H9 (cell line): ENCODE measurements around the gene CMSS1. TPM values are rescaled to one million over a fixed set of nuclear protein-coding genes. Genes with fewer than 3 reads are reported as not detected.

Source experiments
- DNase-seq: peaks from one replicate; pipeline ENCODE4 v3.0.0-alpha.2; 2017
- H2AFZ ChIP-seq: one replicate; pipeline ENCODE4 v1.6.1; 2013; ENCODE audit warnings: mild to moderate bottlenecking, low read length, control low read depth, moderate library complexity
- H2AK5ac ChIP-seq: 2 replicates; pipeline ENCODE4 v1.6.1; 2013; ENCODE audit warnings: low read length, control low read depth, mixed read lengths; ENCODE audit not compliant: insufficient read length
- H2BK120ac ChIP-seq: one replicate; pipeline ENCODE4 v1.6.1; 2013; ENCODE audit warnings: low read depth, mild to moderate bottlenecking, low read length, control low read depth, inconsistent platforms; ENCODE audit not compliant: poor library complexity, severe bottlenecking
- H2BK12ac ChIP-seq: 2 replicates; pipeline ENCODE4 v1.6.1; 2013; ENCODE audit warnings: low read length, control low read depth, mixed read lengths, low read depth; ENCODE audit not compliant: insufficient read length
- H2BK15ac ChIP-seq: 2 replicates; pipeline ENCODE4 v1.6.1; 2013; ENCODE audit warnings: low read depth, low read length, control low read depth
- H2BK20ac ChIP-seq: one replicate; pipeline ENCODE4 v1.6.1; 2013; ENCODE audit warnings: low read depth, mild to moderate bottlenecking, low read length, control low read depth, inconsistent platforms; ENCODE audit not compliant: poor library complexity, severe bottlenecking
- H2BK5ac ChIP-seq: 2 replicates; pipeline ENCODE4 v1.6.1; 2013; ENCODE audit warnings: low read length, control low read depth, mixed read lengths; ENCODE audit not compliant: insufficient read length
- H3K14ac ChIP-seq: 2 replicates; pipeline ENCODE4 v1.6.1; 2013; ENCODE audit warnings: low read length, control low read depth; ENCODE audit not compliant: insufficient read depth
- H3K18ac ChIP-seq: 2 replicates; pipeline ENCODE4 v1.6.1; 2013; ENCODE audit warnings: low read depth, mild to moderate bottlenecking, mixed read lengths, low read length, control low read depth; ENCODE audit not compliant: insufficient read length
- H3K23ac ChIP-seq: 2 replicates; pipeline ENCODE4 v1.6.1; 2013; ENCODE audit warnings: low read length, control low read depth, mixed read lengths, low read depth; ENCODE audit not compliant: insufficient read length
- H3K23me2 ChIP-seq: 2 replicates; pipeline ENCODE4 v1.6.1; 2013; ENCODE audit warnings: low read depth, mild to moderate bottlenecking, mixed read lengths, low read length, control low read depth; ENCODE audit not compliant: insufficient read length, poor library complexity, severe bottlenecking
- H3K27ac ChIP-seq: 2 replicates; pipeline ENCODE4 v1.5.1; 2013; ENCODE audit warnings: low read length, control low read depth, mixed read lengths, low read depth; ENCODE audit not compliant: insufficient read length
- H3K27me3 ChIP-seq: 2 replicates; pipeline ENCODE4 v1.6.1; 2013; ENCODE audit warnings: low read length, control low read depth, inconsistent platforms; ENCODE audit not compliant: insufficient read depth
- H3K4ac ChIP-seq: 2 replicates; pipeline ENCODE4 v1.6.1; 2013; ENCODE audit warnings: low read depth, mild to moderate bottlenecking, control low read depth, inconsistent platforms, low read length, moderate library complexity
- H3K4me1 ChIP-seq: 2 replicates; pipeline ENCODE4 v1.6.1; 2013; ENCODE audit warnings: low read length, control low read depth, inconsistent platforms; ENCODE audit not compliant: insufficient read depth
- H3K4me2 ChIP-seq: 2 replicates; pipeline ENCODE4 v1.6.1; 2013; ENCODE audit warnings: low read length, control low read depth, mixed read lengths; ENCODE audit not compliant: insufficient read length, insufficient read depth
- H3K56ac ChIP-seq: 2 replicates; pipeline ENCODE4 v1.6.1; 2013; ENCODE audit warnings: low read depth, mild to moderate bottlenecking, mixed read lengths, low read length, control low read depth; ENCODE audit not compliant: insufficient read length
- H3K79me1 ChIP-seq: 2 replicates; pipeline ENCODE4 v1.6.1; 2013; ENCODE audit warnings: low read depth, mild to moderate bottlenecking, moderate library complexity, low read length, control low read depth, inconsistent platforms; ENCODE audit not compliant: insufficient read depth, poor library complexity, severe bottlenecking
- H3K79me2 ChIP-seq: 2 replicates; pipeline ENCODE4 v1.6.1; 2013; ENCODE audit warnings: low read length, control low read depth, inconsistent platforms; ENCODE audit not compliant: insufficient read depth
- H3K9ac ChIP-seq: 2 replicates; pipeline ENCODE4 v1.6.1; 2013; ENCODE audit warnings: low read length, control low read depth, mixed read lengths; ENCODE audit not compliant: insufficient read length; ENCODE audit errors: extremely low read depth
- H3K9me3 ChIP-seq: one replicate; pipeline ENCODE4 v1.6.1; 2013; ENCODE audit warnings: low read depth, low read length, inconsistent platforms; ENCODE audit not compliant: control insufficient read depth
- H3T11ph ChIP-seq: one replicate; pipeline ENCODE4 v1.6.1; 2013; ENCODE audit warnings: mild to moderate bottlenecking, low read length, control low read depth, inconsistent platforms
- H4K20me1 ChIP-seq: one replicate; pipeline ENCODE4 v1.6.1; 2013; ENCODE audit not compliant: control insufficient read depth, insufficient read length, insufficient read depth
- H4K5ac ChIP-seq: 2 replicates; pipeline ENCODE4 v1.6.1; 2013; ENCODE audit warnings: low read depth, mild to moderate bottlenecking, mixed read lengths, low read length, control low read depth; ENCODE audit not compliant: insufficient read length
- H4K8ac ChIP-seq: replicated peaks from 2 replicates; pipeline ENCODE4 v1.6.1; 2013; ENCODE audit warnings: low read length, control low read depth, mixed read lengths, low read depth; ENCODE audit not compliant: insufficient read length
- H4K91ac ChIP-seq: 2 replicates; pipeline ENCODE4 v1.6.1; 2013; ENCODE audit warnings: low read depth, mild to moderate bottlenecking, moderate library complexity, mixed read lengths, low read length, control low read depth; ENCODE audit not compliant: insufficient read length
- H3K27ac Mint-ChIP-seq, 3 experiments: 2 replicates in 2 of 3; 3 replicates in 1 of 3; pipeline ENCODE4 v1.8.0; 2020 to 2021; ENCODE audit warnings: mixed read lengths in 3 of 3, mild to moderate bottlenecking in 1 of 3, moderate library complexity in 1 of 3
- H3K27me3 Mint-ChIP-seq: 2 replicates; pipeline ENCODE4 v1.8.0; 2021; ENCODE audit warnings: low read depth, mild to moderate bottlenecking, moderate library complexity, mixed read lengths
- H3K36me3 Mint-ChIP-seq, 3 experiments: 2 replicates in 2 of 3; 3 replicates in 1 of 3; pipeline ENCODE4 v1.8.0; 2020 to 2021; ENCODE audit warnings: low read depth in 3 of 3, mixed read lengths in 3 of 3; ENCODE audit not compliant: insufficient read depth in 1 of 3
- H3K4me1 Mint-ChIP-seq, 2 experiments: 2 replicates each; pipeline ENCODE4 v1.8.0; 2020; ENCODE audit warnings: mixed read lengths in 2 of 2
- H3K4me3 Mint-ChIP-seq, 2 experiments: 2 replicates in 1 of 2; 3 replicates in 1 of 2; pipeline ENCODE4 v1.8.0; 2020 to 2021; ENCODE audit warnings: mild to moderate bottlenecking in 2 of 2, mixed read lengths in 2 of 2, moderate library complexity in 1 of 2
- H3K9me3 Mint-ChIP-seq, 2 experiments: 2 replicates in 1 of 2; 3 replicates in 1 of 2; pipeline ENCODE4 v1.8.0; 2020; ENCODE audit warnings: mild to moderate bottlenecking in 2 of 2, mixed read lengths in 2 of 2, moderate library complexity in 1 of 2
- WGBS: extraction: QIAGEN DNeasy Blood & Tissue Kit; methylation state at CpG from one replicate; pipeline ENCODE4 v1.1.7; 2013; ENCODE audit warnings: missing lambda C conversion rate, low lambda C conversion rate, mixed read lengths; ENCODE audit not compliant: insufficient read length; ENCODE audit errors: extremely low coverage; 5-methylcytosine and 5-hydroxymethylcytosine counted together
- total RNA-seq: library from RNA; stranded (reverse); gene quantifications from 2 replicates; pipeline ENCODE4 v1.2.1, GENCODE V29; 2021
- TF ChIP-seq, protein P1 (sequence below): fragments of 200-600 bp; sonication (generic); conservative IDR thresholded peaks from 3 replicates; pipeline ENCODE4 v1.8.0; 2021; ENCODE audit warnings: antibody characterized with exemption, mild to moderate bottlenecking

The CMSS1 gene
- total RNA-seq, 1 experiment from 2014 or later = 61.8 TPM

- no peak overlapping the region for H2BK12ac ChIP-seq
- no peak overlapping the region for H2AK5ac ChIP-seq
- H3K23me2 ChIP-seq = no peaks in the 10 kb centered on the region
- H3K23ac ChIP-seq = no peak overlapping the region
- H3K27me3 ChIP-seq = no peaks in the 10 kb centered on the region
- no peak overlapping the region for H3T11ph ChIP-seq
- no peak overlapping the region for H3K4ac ChIP-seq
- Mint-ChIP-seq H3K9me3 (no peaks in the 10 kb centered on the region), H3K4me3 (no peak overlapping the region), H3K4me1 (peaks cover 0 to 2% of the 10 kb centered on the region in 2 experiments; a peak in 1 of 4 replicates), H3K27ac (no peak overlapping the region), H3K27me3 (no peaks in the 10 kb centered on the region), H3K36me3 (no peaks in the 10 kb centered on the region)
- H4K91ac ChIP-seq = no peak overlapping the region
- H3K14ac ChIP-seq = no peak overlapping the region
- H3K9me3 ChIP-seq = no peaks in the 10 kb centered on the region
- DNase-seq = no peak
- no peak overlapping the region for H3K56ac ChIP-seq
- H3K4me1 ChIP-seq = no peaks in the 10 kb centered on the region
- no peak overlapping the region for H4K8ac ChIP-seq
- H2BK20ac ChIP-seq = no peak overlapping the region
- no peak overlapping the region for H4K5ac ChIP-seq
- H3K4me2 ChIP-seq = no peak overlapping the region
- TF ChIP-seq, protein P1, sequence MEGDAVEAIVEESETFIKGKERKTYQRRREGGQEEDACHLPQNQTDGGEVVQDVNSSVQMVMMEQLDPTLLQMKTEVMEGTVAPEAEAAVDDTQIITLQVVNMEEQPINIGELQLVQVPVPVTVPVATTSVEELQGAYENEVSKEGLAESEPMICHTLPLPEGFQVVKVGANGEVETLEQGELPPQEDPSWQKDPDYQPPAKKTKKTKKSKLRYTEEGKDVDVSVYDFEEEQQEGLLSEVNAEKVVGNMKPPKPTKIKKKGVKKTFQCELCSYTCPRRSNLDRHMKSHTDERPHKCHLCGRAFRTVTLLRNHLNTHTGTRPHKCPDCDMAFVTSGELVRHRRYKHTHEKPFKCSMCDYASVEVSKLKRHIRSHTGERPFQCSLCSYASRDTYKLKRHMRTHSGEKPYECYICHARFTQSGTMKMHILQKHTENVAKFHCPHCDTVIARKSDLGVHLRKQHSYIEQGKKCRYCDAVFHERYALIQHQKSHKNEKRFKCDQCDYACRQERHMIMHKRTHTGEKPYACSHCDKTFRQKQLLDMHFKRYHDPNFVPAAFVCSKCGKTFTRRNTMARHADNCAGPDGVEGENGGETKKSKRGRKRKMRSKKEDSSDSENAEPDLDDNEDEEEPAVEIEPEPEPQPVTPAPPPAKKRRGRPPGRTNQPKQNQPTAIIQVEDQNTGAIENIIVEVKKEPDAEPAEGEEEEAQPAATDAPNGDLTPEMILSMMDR = no peak
- H2BK120ac ChIP-seq = no peak overlapping the region
- H2BK15ac ChIP-seq = no peak overlapping the region
- no peak overlapping the region for H3K27ac ChIP-seq
- H3K79me1 ChIP-seq = peaks cover 6% of the 10 kb centered on the region
- H4K20me1 ChIP-seq = no peaks in the 10 kb centered on the region
- WGBS = no CpG with 5 or more reads among the region's 3 CpGs
- no peak overlapping the region for H2BK5ac ChIP-seq
- H3K18ac ChIP-seq = no peak overlapping the region
- H3K9ac ChIP-seq = no peak overlapping the region
- no peak overlapping the region for H2AFZ ChIP-seq
- H3K79me2 ChIP-seq = peaks cover 3% of the 10 kb centered on the region; the same call in 1 of the 2 replicates
Measured at GRCh38 chr3:99836681-99837080, 19.0 kb downstream of the CMSS1 start.
